Transverse colon (tissue), 3 donors: ENCODE data around the gene OBSCN.

ENCODE experiments used
- CTCF ChIP-seq, 5 experiments: fragments of 200-600 bp in 3 of 5; fragments of 450-650 bp in 2 of 5; sonication (generic) in 3 of 5; IDR thresholded peaks; 1 replicate in 2 of 5; 2 replicates in 3 of 5; pipeline ENCODE4 v1.5.1; 2016 to 2017; ENCODE audit warnings: antibody characterized with exemption in 5 of 5, inconsistent platforms in 3 of 5, mild to moderate bottlenecking in 2 of 5, moderate library complexity in 1 of 5
- POLR2A ChIP-seq: fragments of 450-650 bp; IDR thresholded peaks from one replicate; pipeline ENCODE4 v1.6.1; 2016; ENCODE audit warnings: antibody characterized with exemption, mild to moderate bottlenecking, moderate library complexity

DNA sequence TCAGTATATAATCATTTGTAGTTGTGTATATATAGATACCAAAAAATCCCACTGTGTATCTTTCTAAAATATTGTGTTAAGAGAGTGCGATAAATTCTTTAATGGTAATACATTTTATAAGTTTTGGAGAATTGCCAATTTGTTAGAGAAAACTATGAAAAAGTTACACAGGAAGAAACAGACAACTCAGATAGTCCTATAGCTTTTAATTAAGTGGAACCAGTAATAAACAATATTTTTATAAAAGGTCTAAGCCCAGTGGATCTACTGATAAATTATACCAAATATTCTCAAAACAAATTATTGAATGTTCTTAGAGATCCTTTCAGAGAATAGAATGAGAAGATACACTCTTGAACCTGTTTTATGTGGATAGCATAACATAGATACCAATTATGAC, 50.6 kb downstream of the OBSCN start:
- TF ChIP-seq CTCF (IDR thresholded peaks at IDR 0.05) (no peak), POLR2A (no peak)
